HG02943 (cell line): Measurements from ENCODE around the gene HOXA6.

Experiments
- ATAC-seq: cut with Tn5 transposase; IDR thresholded peaks from one replicate; pipeline ENCODE4 v1.9.1; 2021; ENCODE audit warnings: mild to moderate bottlenecking, low read depth, moderate library complexity; ENCODE audit not compliant: unreplicated experiment

The HOXA6 gene

GRCh38 chr7:27112955-27113949 lies 34.3 kb downstream of the HOXA6 start:
- no peak for ATAC-seq

- ATAC-seq: no peak
These were observed 35.2 kb downstream of the HOXA6 start for GRCh38 chr7:27112361-27112760.

GRCh38 chr7:27111751-27112277 lies 35.8 kb downstream of the HOXA6 start:
- ATAC-seq: no peak

GRCh38 chr7:27111042-27111750 lies 36.4 kb downstream of the HOXA6 start:
- no peak for ATAC-seq

- no peak for ATAC-seq
These were observed 37.2 kb downstream of the HOXA6 start for GRCh38 chr7:27110186-27111031.

- ATAC-seq: no peak
These were observed 37.9 kb downstream of the HOXA6 start for GRCh38 chr7:27109466-27110185.

- ATAC-seq: no peak
These were observed 39.0 kb downstream of the HOXA6 start for GRCh38 chr7:27108390-27109127.

- ATAC-seq: no peak
These were observed 39.9 kb downstream of the HOXA6 start for GRCh38 chr7:27107391-27108381.

GRCh38 chr7:27106901-27107240 lies 40.7 kb downstream of the HOXA6 start:
- no peak for ATAC-seq

- ATAC-seq: no peak
These were observed 41.2 kb downstream of the HOXA6 start for GRCh38 chr7:27106181-27106900.

GRCh38 chr7:27105301-27106031 lies 42.1 kb downstream of the HOXA6 start:
- ATAC-seq: no peak

- no peak for ATAC-seq
These were observed 43.1 kb downstream of the HOXA6 start for GRCh38 chr7:27104341-27105058.

GRCh38 chr7:27103489-27104226 lies 43.9 kb downstream of the HOXA6 start:
- ATAC-seq: no peak

- ATAC-seq: no peak
These were observed 44.8 kb downstream of the HOXA6 start, which contains the start of gene HOXA2 for GRCh38 chr7:27102581-27103442. HOXA2 (minus strand) TSS chr7:27102683; CDS start chr7:27102500, 183 bp downstream.
